CD4-positive, alpha-beta T cell treated with Interleukin-12 subunit alpha and Interleukin-12 subunit beta, for 1 hour (primary cell): ENCODE measurements around the gene MINDY4.
A peak's percentile ranks its signal among the peaks of the same experiment; 100 is the strongest.

ENCODE experiments used
- DNase-seq: peaks from one replicate; pipeline ENCODE4 v3.0.0-alpha.2; 2020

Gene MINDY4

DNA sequence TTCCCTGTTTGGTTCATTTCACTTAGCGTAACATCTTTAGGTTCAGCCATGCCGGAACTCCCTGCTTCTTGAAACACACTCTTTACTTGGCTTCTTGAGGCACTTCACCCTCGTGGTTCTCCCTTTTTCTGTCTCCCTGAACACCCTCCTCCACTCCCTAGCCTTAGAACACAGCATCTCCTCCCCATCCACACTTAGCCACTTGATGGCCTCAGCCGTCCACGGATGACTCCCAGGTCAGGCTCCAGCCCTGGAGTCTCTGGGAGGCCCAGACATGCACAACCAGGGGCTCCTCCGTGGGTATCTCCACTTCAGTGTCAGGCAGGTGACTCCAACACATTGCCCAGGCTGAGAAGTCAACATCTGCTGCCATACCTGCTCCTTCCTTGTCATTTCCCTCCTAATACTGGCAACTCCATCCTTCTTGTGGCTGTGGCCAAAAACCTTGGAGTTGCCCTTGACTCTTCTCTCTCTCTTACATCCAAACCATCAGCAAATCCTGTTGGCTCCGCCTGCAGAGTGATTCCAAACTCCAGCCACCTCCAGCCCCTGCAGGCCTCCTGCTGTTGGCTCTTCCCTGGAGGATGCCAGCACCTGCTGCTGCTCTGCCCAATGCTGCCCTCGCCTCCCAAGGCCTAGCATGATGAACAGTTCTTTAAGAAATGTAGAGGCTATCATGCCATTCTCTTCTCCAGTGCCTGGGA, 27.7 kb upstream of the MINDY4 start:
- no peak for DNase-seq

DNA sequence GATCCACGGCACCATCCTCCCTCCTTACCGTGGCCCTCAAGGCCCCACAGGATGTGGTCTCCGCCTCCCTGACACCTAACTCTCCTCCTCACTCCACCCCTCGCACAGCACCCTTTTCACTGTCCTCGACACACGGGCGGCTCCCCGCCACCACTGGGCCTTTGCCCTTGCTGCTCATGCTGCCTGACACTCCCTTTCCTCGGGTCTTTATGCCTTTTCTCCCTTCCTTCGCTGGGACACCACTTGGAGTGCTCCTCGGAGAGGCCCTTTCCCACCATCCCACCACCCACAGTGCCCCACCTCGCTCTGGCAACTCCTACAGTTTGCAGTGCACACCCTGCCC, 27.2 kb upstream of the MINDY4 start:
- peak; percentile 7 for DNase-seq

DNA sequence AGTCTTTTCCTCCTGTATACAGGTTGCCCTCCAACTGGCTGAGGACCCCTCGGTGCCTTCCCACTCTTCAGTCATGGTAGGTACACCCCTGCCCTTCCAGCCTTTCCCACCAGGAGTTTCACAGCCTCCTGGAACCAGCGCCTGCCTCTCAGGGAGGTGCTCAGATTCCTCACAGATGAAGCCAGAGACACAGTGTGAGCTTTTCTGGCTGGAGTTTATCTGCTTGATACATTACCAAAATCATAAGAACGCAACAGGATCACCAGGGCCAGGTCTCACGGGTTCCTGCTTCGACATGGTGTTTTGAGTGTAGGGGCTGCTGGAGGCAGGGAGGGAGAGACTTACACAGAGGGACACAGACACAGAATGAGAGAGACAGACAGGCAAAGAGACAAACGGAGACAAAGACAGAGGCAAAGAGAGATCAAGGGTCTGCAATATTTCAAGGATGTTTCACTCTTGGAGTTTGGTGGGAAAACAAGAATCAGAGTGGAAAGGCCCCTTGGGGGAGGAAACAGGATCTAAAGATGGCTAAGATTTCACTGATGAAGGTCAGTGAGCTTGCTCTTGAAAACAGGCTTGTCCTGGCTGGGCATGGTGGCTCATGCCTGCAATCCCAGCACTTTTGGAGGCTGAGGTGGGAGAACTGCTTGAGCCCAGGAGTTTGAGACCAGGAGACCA, 25.8 kb upstream of the MINDY4 start:
- no peak for DNase-seq

DNA sequence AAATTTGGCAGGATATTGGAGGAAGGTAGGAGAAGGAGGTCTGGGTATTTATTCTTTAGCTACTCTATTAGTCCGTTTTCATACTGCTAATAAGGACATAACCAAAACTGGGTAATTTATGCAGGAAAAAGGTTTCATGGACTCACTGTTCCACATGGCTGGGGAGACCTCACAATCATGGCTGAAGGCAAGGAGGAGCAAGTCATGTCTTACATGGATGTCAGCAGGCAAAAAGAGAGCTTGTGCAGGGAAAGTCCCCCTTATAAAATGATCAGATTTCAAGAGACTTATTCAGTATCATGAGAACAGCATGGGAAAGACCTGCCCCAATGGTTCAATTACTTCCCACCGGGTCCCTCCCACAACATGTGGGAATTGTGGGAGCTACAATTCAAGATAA, 21.2 kb upstream of the MINDY4 start:
- no peak for DNase-seq

DNA sequence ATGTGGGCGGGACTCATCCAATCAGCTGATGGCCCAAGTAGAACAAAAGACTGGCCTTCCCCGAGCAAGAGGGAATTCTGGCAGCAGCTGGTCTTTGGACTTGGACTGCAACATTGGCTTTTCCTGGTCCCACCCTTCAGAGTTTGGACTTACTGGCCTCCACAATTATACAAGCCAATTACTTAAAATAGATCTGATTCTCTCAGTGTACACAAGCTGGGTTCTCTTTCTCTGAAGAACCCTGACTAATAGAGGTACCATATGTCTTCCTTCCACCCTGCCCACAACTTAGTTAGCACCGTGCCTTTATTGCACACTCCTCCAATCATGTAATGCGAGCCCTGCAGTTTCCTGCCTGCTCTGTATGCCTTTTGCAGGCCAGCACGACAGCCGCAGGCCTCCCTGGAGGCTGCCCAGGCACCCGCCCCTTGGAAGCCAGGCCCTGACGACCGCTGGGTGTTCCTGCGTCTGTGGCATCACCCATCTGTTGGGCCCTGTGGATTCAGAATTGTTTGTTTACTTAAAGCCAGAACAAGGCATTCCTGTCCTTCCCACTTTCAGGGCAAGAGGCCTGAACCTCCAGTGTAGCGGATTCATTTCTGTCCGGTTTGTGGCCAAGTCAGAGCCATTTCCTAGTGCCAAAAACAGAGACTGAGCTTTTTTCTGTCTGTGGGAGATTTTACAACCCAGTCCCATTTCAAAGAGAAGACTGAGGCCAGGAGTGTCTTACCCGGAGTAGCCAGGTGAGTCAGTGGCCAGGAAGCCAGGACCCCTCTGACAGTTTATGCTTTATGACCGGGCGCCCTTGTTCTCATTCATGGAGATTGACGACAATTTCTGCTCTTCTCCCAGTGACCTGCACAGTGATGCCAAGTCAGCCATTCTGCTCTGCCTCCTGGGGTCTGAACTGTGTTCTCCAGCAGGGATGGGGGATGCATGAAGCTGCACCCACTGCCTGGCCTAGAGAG, 20.2 kb upstream of the MINDY4 start:
- DNase-seq: no peak

DNA sequence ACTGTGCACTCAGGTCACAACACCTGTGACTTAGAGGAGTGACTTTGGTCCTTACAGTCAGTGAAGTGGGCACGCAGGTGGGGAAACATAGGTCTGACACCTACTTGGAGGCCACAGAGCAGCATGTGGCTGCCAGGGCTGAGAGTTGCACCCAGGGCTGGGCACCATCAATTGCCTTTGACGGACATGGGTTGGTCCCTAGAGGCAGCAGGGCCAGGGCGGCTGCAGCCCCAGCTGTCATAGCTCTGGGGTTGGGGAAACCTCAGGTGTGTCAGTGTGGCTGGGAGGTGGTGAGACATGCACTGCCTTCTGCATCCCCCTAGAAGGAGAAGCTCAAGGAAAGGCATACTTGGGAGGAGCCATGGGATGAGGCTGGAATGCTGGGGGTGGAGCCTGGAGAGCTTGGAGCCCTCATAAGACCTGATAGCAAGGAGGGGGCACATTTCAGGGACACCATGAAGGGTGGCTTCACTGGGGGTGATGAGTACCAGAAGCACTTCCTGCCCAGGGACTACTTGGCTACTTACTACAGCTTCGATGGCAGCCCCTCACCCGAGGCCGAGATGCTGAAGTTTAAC, 19.4 kb upstream of the MINDY4 start, which contains the start of gene INMT:
Gene INMT, plus strand, starts transcription at position 440 of the 578 bp plus-strand sequence. Its CDS starts 16 bp downstream, at position 456.
- DNase-seq: no peak

DNA sequence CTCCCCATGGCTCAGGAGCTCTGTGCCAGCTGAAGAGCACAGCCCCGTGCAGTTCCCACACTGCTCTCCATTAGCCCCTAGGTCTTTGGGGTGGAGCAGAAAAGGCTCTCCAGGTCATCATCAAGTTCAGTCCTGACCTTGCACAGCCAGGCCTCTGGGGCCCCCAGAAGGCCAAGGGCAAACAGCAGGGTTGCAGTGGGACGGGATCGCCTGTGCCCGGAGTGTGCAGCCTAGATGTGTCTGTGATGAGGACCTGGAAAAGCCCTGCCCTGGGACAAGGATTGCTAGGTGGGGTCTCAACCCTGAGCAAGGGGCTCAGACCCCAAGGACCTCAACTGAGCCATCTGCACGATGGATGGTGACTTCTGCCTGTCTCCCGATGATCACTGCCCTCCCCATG, 18.7 kb upstream of the MINDY4 start:
- DNase-seq: no peak

DNA sequence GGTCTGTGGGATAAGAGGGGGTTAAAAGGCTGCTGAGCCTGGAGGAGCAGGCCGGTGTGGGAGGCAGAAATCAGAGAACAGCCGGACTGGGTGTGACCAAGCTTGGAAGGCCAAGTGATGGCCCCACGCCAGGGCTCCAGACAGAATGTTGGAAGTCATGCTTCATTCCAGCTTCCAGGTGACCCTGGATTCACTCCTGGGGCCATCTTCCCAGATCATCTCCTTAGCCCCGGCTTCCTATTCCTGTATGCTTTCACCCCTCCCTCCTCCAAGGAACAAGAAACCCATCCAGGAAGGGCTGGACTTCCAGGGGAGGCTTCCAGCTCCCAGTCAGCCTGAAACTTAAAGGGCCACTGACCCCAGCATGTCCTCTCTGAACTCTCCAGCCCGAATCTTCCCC, 18.2 kb upstream of the MINDY4 start:
- DNase-seq: no peak

DNA sequence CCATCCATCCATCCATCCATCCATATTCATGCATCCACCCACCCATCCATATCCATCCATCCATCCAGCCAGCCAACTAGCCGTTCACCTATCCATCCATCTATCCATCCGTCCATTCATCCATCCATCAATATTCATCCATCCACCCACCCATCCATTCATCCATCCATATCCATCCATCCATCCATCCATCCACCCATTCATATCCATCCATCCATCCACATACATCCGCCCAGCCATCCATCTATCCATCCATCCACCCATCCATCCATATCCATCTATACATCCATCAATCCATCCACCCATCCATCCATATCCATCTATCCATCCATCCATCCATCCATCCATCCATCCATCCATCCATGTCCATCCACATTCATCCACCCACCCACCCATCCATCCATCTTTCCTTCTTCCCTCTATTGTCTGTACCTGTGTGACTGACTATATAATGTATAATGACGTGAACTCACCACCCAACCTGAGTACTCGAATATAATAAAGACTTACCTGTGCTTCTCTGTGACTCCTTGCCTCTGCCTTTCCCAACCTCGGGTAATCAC, 16.8 kb upstream of the MINDY4 start:
- DNase-seq: no peak

DNA sequence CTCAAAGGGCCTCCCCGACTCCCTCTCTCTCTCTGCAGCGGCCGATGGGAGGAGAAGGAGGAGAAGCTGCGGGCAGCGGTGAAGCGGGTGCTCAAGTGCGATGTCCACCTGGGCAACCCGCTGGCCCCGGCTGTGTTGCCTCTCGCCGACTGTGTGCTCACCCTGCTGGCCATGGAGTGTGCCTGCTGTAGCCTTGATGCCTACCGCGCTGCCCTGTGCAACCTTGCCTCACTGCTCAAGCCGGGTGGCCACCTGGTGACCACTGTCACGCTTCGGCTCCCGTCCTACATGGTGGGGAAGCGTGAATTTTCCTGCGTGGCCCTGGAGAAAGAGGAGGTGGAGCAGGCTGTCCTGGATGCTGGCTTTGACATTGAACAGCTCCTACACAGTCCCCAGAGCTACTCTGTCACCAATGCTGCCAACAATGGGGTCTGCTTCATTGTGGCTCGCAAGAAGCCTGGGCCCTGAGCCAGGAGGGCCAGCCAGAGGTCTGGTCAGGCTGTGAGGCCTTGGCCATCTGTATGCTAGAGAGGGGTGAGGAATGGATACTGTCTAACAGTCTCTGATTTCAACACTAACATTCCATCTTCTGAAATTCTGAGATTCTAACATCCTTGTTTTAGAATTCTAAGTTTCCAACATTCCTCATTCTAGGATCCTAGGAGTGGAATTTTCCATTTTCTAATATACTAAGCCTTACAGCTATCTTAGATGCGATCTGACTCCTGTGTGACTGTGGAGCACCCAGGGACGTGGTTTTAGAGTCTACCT, 15.6 kb upstream of the MINDY4 start:
- no peak for DNase-seq

DNA sequence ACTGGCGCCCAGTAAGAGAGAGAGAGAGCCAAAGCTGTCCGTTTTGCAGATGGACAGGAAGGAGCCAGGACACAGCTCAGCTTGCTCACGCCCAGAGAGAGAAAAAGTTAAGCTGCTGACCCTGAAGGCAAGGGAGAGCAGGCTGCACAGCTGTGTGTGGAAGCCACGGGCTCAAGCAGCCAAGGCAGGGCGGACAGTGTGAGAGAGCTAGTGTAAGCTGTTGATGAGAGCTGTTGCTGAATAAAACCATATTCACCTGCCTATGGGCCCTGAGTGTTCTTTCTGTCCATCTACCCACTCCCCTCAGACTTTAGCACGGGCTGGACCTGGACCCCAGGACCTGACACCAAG, 13.9 kb upstream of the MINDY4 start:
- no peak for DNase-seq

DNA sequence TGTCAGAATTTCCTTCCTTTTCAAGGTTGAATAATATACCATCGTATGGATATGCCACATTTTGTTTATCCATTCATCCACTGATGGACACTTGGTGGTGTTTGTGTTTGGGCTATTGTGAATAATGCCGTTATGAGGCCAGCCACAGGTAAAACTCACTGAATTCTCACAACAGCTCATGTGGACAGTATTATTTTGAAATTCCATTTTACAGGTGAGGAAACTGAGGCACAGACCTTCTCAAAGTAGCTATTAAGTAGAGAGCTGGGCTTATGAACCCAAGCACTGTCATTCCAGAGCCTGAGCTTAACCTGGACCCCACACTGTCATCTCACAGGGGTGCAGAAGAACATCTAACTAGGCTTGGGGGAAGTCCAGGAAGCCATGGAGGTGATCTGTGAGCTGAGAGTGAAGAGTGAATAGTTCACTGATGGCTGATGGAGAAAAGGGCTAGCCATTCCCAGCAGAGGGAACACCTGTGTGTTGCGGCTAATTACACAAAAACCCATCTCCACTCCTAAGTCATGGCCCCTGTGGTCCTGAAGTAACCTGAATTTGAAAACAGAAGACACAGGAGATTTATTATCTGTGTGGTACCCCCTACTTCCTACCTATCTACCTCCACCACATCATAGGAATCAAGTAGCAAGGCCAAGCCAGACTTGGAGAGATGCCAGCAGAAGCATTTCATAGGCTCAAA, 10.6 kb upstream of the MINDY4 start:
- DNase-seq: no peak

DNA sequence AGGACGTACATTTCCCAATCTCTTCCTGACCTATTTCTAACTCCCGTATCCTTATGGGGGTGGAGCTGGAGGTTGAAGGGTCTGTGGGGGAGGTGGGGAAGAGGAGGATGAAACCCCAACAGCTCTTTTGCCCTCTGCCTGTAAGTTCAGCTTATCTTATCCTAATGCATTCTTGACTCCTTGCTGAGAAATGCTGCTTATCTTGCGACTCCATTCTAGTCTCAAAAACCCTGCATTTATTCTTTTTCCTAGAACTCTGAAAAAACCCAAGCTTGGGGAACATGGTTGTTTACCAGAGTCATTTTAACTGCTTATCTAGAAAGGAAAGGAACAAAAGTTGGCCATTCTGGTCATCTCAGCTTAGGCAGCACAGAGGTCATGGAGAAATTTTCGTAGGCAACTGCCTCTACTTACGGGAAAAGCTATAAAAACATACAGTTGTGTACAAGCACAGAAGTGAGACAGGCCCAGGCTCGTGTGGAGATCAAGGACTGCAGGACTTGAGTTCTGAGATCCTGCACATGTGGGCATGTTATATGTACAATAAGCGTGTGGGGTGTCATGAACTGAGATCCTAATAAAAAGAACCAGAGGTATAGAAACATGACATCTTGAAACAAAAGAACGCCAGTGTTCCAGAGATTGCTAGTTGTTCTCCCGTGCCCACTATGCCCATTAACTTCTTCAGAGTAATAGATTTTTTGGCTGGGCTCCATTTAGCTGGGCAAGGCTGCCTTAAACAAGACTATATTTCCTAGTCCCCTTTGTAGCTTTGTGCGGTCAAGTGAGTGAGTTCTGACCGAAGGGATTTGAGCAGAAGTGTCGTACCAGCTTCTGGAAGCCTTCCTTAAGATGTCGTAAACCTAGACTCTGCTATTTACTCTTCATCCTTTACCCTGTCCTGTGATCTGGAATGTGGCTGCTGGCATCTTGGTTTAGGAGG, 9.7 kb upstream of the MINDY4 start:
- no peak for DNase-seq

DNA sequence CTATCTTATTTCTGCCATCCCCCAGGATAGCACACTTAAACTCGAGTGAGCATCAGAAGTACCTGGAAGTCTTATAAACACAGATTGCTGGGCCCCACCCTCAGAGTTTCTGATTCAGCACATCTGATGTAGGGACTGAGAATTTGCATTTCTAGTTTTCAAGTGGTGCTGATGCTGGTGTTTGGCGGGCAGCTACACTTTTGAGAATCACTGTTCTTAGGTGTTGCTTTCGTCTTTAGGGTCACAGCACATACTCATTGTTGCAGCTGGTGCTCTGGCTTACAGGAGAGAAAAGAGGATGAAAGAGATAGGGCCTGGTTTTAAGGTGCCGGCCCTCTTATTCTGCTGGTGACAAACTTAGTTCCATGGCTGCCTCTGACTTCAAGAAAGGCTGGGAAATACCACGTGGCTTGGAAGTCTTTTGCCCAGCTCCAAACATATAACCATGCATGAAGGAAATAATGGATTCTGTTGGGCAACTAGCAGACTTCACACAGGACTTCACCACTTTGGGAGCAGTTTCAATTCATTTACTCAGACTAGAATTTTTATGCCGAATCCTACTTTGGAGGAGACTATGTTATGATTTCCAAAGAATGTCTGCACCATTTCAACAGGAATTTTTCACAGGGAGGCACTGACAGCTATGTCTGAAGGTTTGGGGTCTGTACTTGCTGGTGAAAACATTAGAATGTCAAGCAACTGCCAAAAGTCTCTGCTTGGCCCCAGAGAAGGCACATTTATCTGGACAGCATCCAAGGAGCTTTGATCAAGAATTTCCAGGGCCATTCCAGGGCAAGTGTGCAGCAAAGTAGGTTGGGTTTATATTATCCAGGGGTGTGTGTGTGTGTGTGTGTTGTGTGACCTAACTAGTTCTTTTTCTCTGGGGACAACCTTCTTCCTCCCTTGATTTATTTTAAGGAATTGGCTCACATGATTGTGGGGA, 6.9 kb upstream of the MINDY4 start:
- DNase-seq: no peak

DNA sequence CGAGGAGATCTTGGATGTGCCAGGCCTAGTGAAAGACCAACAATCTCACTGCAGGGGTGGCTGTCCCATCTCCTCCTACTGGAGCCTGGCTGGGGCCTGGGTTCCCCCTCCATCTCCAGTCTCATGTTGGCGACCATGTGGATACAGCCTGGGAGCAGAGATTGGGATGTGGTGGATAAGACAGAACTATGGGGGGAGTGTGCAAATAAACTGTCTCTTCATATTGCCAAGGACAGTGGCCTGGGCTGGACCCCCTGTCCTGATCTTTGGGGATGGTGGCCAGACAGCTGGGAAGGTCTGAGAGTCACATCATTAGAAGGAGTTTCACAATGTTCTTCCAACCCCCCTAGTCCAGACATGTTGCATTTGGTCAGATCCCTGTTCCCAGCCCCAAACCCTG, 5.8 kb upstream of the MINDY4 start:
- no peak for DNase-seq

DNA sequence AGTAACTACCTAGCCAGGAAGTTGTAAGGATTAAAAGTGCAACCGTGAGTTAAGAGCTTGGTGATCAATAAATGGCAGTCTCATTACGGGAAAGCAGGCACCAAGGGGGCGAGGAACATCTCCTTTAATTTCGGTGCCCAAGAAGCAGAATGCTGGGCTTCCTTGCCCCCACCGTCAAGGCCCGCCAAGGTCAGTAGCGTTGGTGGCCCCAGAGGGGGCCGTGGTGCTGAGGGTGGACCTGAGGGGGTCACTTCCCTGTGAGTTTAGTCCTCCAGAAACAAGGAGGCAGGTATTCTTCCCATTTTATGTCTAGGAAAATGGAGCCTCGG, 408 bp upstream of the MINDY4 start:
- no peak for DNase-seq

DNA sequence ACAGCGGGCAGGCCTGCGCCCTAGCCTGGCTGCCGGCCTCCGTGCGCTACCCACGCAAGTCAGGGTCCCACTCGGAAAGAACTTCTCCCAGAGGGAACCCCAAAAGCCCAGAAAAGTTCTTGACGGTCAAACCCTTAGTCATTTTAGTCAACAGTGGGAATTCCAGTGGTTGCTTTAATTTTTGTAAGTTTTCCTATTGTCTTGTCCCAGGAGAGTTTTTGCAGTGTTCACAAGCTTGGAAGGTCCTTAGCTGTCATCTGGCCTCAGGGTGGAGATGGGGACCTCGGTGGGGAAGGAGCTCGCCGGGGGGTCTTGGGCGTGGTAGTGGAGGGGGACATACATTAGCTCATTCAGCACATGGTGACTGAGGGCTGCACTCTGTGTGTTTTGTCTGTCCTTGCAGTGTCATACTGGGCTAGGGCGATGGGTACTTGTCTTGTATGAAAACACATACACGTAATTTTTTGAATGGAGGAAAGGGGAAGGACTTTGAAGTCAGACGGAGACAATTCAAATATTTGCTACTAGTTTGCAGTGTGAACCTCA, 736 bp downstream of the MINDY4 start:
- no peak for DNase-seq

DNA sequence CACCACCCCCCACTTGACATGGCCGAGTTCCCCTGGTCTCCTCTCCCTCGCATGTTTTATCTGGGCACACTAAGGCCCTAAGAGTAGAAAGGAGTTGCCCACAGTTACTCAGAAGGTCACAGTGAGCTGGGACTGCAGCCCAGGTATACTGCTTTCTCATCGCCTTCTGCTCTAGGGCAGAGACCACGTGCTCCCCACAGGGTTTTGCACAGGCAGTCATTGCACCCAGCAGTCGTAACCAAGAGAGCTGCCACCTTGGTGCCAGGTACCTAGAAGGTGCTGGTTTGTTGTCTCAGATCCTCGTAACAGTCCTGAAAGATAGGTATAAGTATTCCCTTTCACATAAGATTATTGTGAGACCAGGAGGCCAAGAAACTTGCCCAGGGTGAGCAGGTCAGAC, 1.8 kb downstream of the MINDY4 start:
- DNase-seq: no peak

DNA sequence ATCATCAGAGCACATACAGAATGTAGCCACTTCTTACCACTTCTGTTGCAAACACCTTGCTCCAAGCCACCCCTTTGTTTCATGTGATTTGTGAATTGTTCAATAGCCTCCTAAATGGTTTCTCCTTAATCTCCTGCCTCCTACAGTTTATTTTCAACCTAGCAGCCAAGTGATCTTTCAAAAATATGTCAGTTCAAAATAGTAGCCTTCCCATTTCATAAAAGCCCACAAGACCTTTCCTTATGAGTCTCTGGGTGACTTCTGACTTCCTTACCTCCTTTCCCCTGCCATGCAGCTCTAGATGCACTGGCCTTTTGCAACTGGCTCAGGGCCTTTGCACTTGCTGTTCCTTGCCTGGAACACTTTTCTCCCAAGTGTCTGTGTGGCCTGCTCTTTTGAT, 4.8 kb downstream of the MINDY4 start:
- DNase-seq: no peak
